Measurements from ENCODE around the gene ANKFY1.
"Not testable (repeated sequence)": the region's sequence is repeated elsewhere in the genome, so short reads cannot be mapped to it uniquely, and the experiment has no call there.

The ANKFY1 gene

DNA sequence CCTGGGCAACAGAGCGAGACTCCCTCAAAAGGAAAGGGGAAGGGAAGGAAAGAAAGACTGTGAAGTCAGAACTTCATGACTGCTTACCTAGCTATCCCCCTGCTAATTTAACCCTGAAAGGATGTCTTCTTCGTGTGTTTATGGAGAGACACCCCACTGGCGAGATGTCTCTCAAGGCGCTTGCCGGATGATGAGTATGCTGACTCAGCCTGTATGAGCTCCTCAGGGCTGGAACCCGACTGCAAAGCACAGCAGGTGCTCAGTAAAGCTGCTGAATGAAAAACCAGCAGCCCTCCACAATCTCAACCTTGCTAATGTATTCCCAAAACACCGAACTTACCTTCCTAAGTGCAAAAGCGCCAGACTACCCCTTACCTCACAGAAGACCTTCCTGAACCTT, 2.3 kb downstream of the ANKFY1 start:
- DNase-seq (ENCODE audit: low read depth, low spot score) = no peak
- Histone ChIP-seq H3K4me1 (ENCODE audit: insufficient read depth, insufficient read length) (peaks cover 10% of the 10 kb centered on the region), H3K9ac (ENCODE audit: insufficient read length, low read depth) (no peak overlapping the region), H3K9me3 (ENCODE audit: insufficient read depth, low read length) (peaks cover 37% of the 10 kb centered on the region), H3K27me3 (ENCODE audit: insufficient read depth, insufficient read length) (no peaks in the 10 kb centered on the region), H3K36me3 (ENCODE audit: insufficient read depth, insufficient read length, low read length) (peaks cover 32% of the 10 kb centered on the region), H3K4me3 (ENCODE audit: insufficient read length, low read depth) (no peak overlapping the region)
- TF ChIP-seq ZNF274 (IDR thresholded peaks at IDR 0.05; ENCODE audit: low read depth, low read length) (no peak), SUZ12 (IDR thresholded peaks at IDR 0.05; ENCODE audit: extremely low read depth, insufficient read depth, insufficient read length) (no peak), YY1 (IDR thresholded peaks at IDR 0.05; ENCODE audit: insufficient read depth, insufficient read length) (no peak)

DNA sequence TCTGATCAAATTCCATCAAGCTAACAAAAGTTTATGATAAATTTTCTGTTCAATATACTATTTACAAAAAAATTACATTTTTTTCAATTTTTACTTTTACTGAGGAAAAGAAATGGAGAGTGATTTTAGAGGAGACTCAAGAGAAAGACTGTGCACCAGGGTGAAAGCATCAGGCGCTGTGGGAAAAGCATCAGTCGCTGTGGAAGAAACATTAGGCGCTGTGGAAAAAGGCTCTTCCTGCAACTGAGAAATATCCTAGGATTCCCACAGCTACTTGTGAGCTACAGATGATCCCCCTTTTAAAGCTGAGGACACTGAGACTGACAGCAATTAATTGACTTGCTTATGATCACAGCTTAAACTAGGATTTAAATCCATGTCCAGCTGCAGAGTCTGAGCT, 4.9 kb downstream of the ANKFY1 start:
- no peak for TF ChIP-seq ZNF274 (IDR thresholded peaks at IDR 0.05; ENCODE audit: low read depth, low read length)
- no peak for TF ChIP-seq SUZ12 (IDR thresholded peaks at IDR 0.05; ENCODE audit: extremely low read depth, insufficient read depth, insufficient read length)
- no peak for TF ChIP-seq YY1 (IDR thresholded peaks at IDR 0.05; ENCODE audit: insufficient read depth, insufficient read length)
- peaks cover 5% of the 10 kb centered on the region for H3K4me1 ChIP-seq (ENCODE audit: insufficient read depth, insufficient read length)
- no peak overlapping the region for H3K4me3 ChIP-seq (ENCODE audit: insufficient read length, low read depth)
- peaks cover 32% of the 10 kb centered on the region for H3K36me3 ChIP-seq (ENCODE audit: insufficient read depth, insufficient read length, low read length)
- no peak overlapping the region for H3K9ac ChIP-seq (ENCODE audit: insufficient read length, low read depth)
- DNase-seq (ENCODE audit: low read depth, low spot score) = no peak
- no peaks in the 10 kb centered on the region for H3K27me3 ChIP-seq (ENCODE audit: insufficient read depth, insufficient read length)
- peaks cover 37% of the 10 kb centered on the region for H3K9me3 ChIP-seq (ENCODE audit: insufficient read depth, low read length)

DNA sequence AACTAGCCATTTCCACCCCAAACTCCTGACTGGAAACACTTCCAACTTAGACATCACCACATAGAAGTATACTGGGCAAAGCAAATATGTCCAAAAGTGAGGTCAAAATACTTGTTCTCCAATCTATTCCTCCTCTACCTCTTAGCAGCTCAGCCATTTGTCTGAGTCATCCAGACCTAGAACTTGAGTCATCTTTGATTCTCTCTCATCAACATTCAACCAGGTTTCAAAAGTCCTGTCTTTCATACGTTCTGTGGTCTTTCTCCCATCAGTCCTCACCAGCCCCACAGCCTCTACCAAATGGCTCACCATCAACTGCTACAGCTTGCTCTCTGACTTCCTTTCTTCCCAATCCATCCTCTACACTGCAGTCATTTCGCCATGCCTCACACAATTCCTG, 6.8 kb downstream of the ANKFY1 start:
- Histone ChIP-seq H3K4me1 (ENCODE audit: insufficient read depth, insufficient read length) (no peaks in the 10 kb centered on the region), H3K9ac (ENCODE audit: insufficient read length, low read depth) (no peak overlapping the region), H3K27me3 (ENCODE audit: insufficient read depth, insufficient read length) (no peaks in the 10 kb centered on the region), H3K9me3 (ENCODE audit: insufficient read depth, low read length) (peaks cover 37% of the 10 kb centered on the region), H3K4me3 (ENCODE audit: insufficient read length, low read depth) (no peak overlapping the region), H3K36me3 (ENCODE audit: insufficient read depth, insufficient read length, low read length) (peaks cover 32% of the 10 kb centered on the region)
- no peak for DNase-seq (ENCODE audit: low read depth, low spot score)
- no peak for TF ChIP-seq YY1 (IDR thresholded peaks at IDR 0.05; ENCODE audit: insufficient read depth, insufficient read length)
- no peak for TF ChIP-seq SUZ12 (IDR thresholded peaks at IDR 0.05; ENCODE audit: extremely low read depth, insufficient read depth, insufficient read length)
- TF ChIP-seq ZNF274 (IDR thresholded peaks at IDR 0.05; ENCODE audit: low read depth, low read length) = no peak

GRCh38 chr17:4255271-4255670, 8.5 kb downstream of the ANKFY1 start:
- H3K4me3 ChIP-seq (ENCODE audit: insufficient read length, low read depth); DNase-seq (ENCODE audit: low read depth, low spot score); H3K27me3 ChIP-seq (ENCODE audit: insufficient read depth, insufficient read length); H3K4me1 ChIP-seq (ENCODE audit: insufficient read depth, insufficient read length); H3K9ac ChIP-seq (ENCODE audit: insufficient read length, low read depth): not testable (repeated sequence)
- peaks cover 28% of the 10 kb centered on the region for H3K9me3 ChIP-seq (ENCODE audit: insufficient read depth, low read length)
- H3K36me3 ChIP-seq (ENCODE audit: insufficient read depth, insufficient read length, low read length) = peaks cover 20% of the 10 kb centered on the region

GRCh38 chr17:4250887-4251286, 12.9 kb downstream of the ANKFY1 start:
- Histone ChIP-seq H3K27me3 (ENCODE audit: insufficient read depth, insufficient read length) (no peaks in the 10 kb centered on the region), H3K9me3 (ENCODE audit: insufficient read depth, low read length) (no peaks in the 10 kb centered on the region), H3K36me3 (ENCODE audit: insufficient read depth, insufficient read length, low read length) (peaks cover 13% of the 10 kb centered on the region), H3K4me1 (ENCODE audit: insufficient read depth, insufficient read length) (peaks cover 5% of the 10 kb centered on the region), H3K4me3 (ENCODE audit: insufficient read length, low read depth) (no peak overlapping the region), H3K9ac (ENCODE audit: insufficient read length, low read depth) (no peak overlapping the region)
- no peak for DNase-seq (ENCODE audit: low read depth, low spot score)
- TF ChIP-seq ZNF274 (IDR thresholded peaks at IDR 0.05; ENCODE audit: low read depth, low read length) = no peak
- no peak for TF ChIP-seq YY1 (IDR thresholded peaks at IDR 0.05; ENCODE audit: insufficient read depth, insufficient read length)
- TF ChIP-seq SUZ12 (IDR thresholded peaks at IDR 0.05; ENCODE audit: extremely low read depth, insufficient read depth, insufficient read length) = no peak

GRCh38 chr17:4249452-4250029, 14.2 kb downstream of the ANKFY1 start:
- peak; percentile 20 for DNase-seq (ENCODE audit: low read depth, low spot score)
- H3K27me3 ChIP-seq (ENCODE audit: insufficient read depth, insufficient read length) = no peaks in the 10 kb centered on the region
- peaks cover 13% of the 10 kb centered on the region for H3K36me3 ChIP-seq (ENCODE audit: insufficient read depth, insufficient read length, low read length)
- H3K9me3 ChIP-seq (ENCODE audit: insufficient read depth, low read length) = no peaks in the 10 kb centered on the region
- peaks cover 5% of the 10 kb centered on the region for H3K4me1 ChIP-seq (ENCODE audit: insufficient read depth, insufficient read length)
- no peak for TF ChIP-seq ZNF274 (IDR thresholded peaks at IDR 0.05; ENCODE audit: low read depth, low read length)
- no peak for TF ChIP-seq SUZ12 (IDR thresholded peaks at IDR 0.05; ENCODE audit: extremely low read depth, insufficient read depth, insufficient read length)
- TF ChIP-seq YY1 (IDR thresholded peaks at IDR 0.05; ENCODE audit: insufficient read depth, insufficient read length) = no peak
- H3K9ac ChIP-seq (ENCODE audit: insufficient read length, low read depth) = no peak overlapping the region
- no peak overlapping the region for H3K4me3 ChIP-seq (ENCODE audit: insufficient read length, low read depth)

DNA sequence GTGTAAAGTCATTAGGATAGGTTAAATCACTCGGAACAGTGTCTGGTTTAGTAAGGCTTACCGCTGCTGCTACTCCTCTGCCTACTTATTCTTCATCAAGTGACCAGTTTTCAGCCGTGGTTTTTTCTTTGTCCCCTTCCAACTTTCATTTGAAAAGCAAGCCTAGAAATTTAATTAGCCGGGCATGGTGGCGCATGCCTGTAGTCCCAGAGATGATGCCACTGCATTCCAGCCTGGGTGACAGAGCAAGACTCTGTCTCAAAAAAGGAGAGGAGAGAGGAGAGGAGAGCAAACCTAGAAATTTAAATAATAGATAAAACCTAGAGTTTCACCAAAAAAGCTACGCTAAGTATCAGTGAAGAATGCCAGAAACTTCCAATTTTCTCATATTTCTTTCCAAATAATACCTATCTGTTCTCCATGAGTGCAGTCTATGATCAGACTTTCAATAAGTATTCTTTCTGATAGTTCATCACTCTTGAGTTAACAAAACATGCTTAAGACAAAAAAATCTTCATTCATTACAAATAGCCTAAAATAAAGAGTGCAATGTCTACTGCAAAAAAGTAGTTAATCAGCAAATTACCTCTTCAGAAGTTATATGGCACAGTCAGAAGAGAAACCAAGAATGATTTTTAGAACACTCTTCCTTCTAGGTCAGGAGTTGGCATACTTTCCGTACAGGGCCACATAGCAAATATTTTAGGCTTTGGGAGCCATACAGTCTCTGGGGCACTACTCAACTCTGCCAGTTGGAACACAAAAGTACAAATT, 15.1 kb downstream of the ANKFY1 start:
- Histone ChIP-seq H3K27me3 (ENCODE audit: insufficient read depth, insufficient read length) (no peaks in the 10 kb centered on the region), H3K9me3 (ENCODE audit: insufficient read depth, low read length) (no peaks in the 10 kb centered on the region), H3K4me3 (ENCODE audit: insufficient read length, low read depth) (no peak overlapping the region), H3K9ac (ENCODE audit: insufficient read length, low read depth) (no peak overlapping the region), H3K36me3 (ENCODE audit: insufficient read depth, insufficient read length, low read length) (peaks cover 13% of the 10 kb centered on the region), H3K4me1 (ENCODE audit: insufficient read depth, insufficient read length) (peaks cover 5% of the 10 kb centered on the region)
- DNase-seq (ENCODE audit: low read depth, low spot score) = no peak
- TF ChIP-seq ZNF274 (IDR thresholded peaks at IDR 0.05; ENCODE audit: low read depth, low read length) (no peak), YY1 (IDR thresholded peaks at IDR 0.05; ENCODE audit: insufficient read depth, insufficient read length) (no peak)
